SK-N-SH treated with all-trans-retinoic acid at 6 μM for 48 hours (cell line): ENCODE data around the gene SOX13.

Source experiments
- ARNTL ChIP-seq: fragments of 450-650 bp; formaldehyde crosslinking; IDR thresholded peaks from 2 replicates; pipeline ENCODE4 v1.5.0; 2020; ENCODE audit warnings: low read depth, mild to moderate bottlenecking, moderate library complexity, borderline replicate concordance
- BACH2 ChIP-seq: fragments of 250-450 bp; sonication (Bioruptor Pico); IDR thresholded peaks from 2 replicates; pipeline ENCODE4 v1.9.0; 2021; ENCODE audit warnings: mild to moderate bottlenecking, borderline replicate concordance
- CSDC2 ChIP-seq: fragments of 250-450 bp; sonication (Bioruptor Pico); IDR thresholded peaks from 2 replicates; pipeline ENCODE4 v1.5.0; 2020; ENCODE audit warnings: mild to moderate bottlenecking, moderate library complexity
- GLIS3 ChIP-seq: fragments of 250-450 bp; sonication (Bioruptor Pico); IDR thresholded peaks from 2 replicates; pipeline ENCODE4 v1.5.0; 2020; ENCODE audit warnings: mild to moderate bottlenecking, moderate library complexity
- RARB ChIP-seq: fragments of 250-450 bp; sonication (Bioruptor Pico); IDR thresholded peaks from 2 replicates; pipeline ENCODE4 v1.8.0; 2021; ENCODE audit warnings: mild to moderate bottlenecking, moderate library complexity
- ZC3H10 ChIP-seq: fragments of 250-450 bp; sonication (Bioruptor Pico); IDR thresholded peaks from 2 replicates; pipeline ENCODE4 v1.5.1; 2021; ENCODE audit warnings: mild to moderate bottlenecking, moderate library complexity
- ZFP30 ChIP-seq: fragments of 450-650 bp; formaldehyde crosslinking; IDR thresholded peaks from 2 replicates; pipeline ENCODE4 v1.5.0; 2022; ENCODE audit warnings: mild to moderate bottlenecking, moderate library complexity
- ZNF565 ChIP-seq: fragments of 450-650 bp; formaldehyde crosslinking; conservative IDR thresholded peaks from 2 replicates; pipeline ENCODE4 v1.5.0; 2020; ENCODE audit warnings: low read depth, mild to moderate bottlenecking, moderate library complexity
- TF ChIP-seq, protein P1 (sequence below): fragments of 250-450 bp; sonication (Bioruptor Pico); IDR thresholded peaks from 2 replicates; pipeline ENCODE4 v1.8.0; 2020; ENCODE audit warnings: mild to moderate bottlenecking, moderate library complexity, borderline replicate concordance
- TF ChIP-seq, protein P2 (sequence below): fragments of 250-450 bp; sonication (Bioruptor Pico); IDR thresholded peaks from 2 replicates; pipeline ENCODE4 v1.5.1; 2020; ENCODE audit warnings: low read depth, mild to moderate bottlenecking, moderate library complexity

DNA sequence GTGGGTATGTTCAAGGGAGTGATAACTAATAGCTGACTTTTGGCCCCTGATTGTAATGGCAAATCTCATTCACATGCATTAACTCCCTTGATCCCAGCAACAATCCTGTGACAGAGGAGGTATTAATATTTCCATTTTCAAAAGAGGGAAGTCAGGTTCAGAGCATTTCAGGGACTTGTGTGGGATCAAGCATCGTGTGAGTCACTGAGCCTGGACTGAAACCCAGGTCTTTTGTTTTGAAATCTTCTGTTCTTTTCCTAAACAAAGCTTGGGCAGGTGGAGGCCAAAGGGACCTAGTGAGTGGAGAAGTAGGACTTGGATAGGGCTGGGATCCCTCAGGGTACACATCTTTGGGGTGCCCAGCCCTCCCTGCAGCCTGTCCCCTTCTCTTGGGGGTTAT lies 41.0 kb downstream of the SOX13 start:
- no peak for TF ChIP-seq GLIS3 (CRISPR knock-in tag)
- no peak for TF ChIP-seq CSDC2 (CRISPR knock-in tag)
- no peak for TF ChIP-seq ZNF565
- TF ChIP-seq, protein P1, sequence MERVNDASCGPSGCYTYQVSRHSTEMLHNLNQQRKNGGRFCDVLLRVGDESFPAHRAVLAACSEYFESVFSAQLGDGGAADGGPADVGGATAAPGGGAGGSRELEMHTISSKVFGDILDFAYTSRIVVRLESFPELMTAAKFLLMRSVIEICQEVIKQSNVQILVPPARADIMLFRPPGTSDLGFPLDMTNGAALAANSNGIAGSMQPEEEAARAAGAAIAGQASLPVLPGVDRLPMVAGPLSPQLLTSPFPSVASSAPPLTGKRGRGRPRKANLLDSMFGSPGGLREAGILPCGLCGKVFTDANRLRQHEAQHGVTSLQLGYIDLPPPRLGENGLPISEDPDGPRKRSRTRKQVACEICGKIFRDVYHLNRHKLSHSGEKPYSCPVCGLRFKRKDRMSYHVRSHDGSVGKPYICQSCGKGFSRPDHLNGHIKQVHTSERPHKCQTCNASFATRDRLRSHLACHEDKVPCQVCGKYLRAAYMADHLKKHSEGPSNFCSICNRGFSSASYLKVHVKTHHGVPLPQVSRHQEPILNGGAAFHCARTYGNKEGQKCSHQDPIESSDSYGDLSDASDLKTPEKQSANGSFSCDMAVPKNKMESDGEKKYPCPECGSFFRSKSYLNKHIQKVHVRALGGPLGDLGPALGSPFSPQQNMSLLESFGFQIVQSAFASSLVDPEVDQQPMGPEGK (CRISPR knock-in tag): no peak
- TF ChIP-seq ZFP30 (CRISPR knock-in tag): no peak
- no peak for TF ChIP-seq RARB (CRISPR knock-in tag)
- TF ChIP-seq, protein P2, sequence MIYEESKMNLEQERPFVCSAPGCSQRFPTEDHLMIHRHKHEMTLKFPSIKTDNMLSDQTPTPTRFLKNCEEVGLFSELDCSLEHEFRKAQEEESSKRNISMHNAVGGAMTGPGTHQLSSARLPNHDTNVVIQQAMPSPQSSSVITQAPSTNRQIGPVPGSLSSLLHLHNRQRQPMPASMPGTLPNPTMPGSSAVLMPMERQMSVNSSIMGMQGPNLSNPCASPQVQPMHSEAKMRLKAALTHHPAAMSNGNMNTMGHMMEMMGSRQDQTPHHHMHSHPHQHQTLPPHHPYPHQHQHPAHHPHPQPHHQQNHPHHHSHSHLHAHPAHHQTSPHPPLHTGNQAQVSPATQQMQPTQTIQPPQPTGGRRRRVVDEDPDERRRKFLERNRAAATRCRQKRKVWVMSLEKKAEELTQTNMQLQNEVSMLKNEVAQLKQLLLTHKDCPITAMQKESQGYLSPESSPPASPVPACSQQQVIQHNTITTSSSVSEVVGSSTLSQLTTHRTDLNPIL (CRISPR knock-in tag): no peak
- TF ChIP-seq ARNTL (CRISPR knock-in tag): no peak
- TF ChIP-seq ZC3H10 (CRISPR knock-in tag): no peak
- no peak for TF ChIP-seq BACH2
